H1 (cell line): ENCODE data around the gene NR4A3. TPM values are rescaled to one million over a fixed set of nuclear protein-coding genes. Genes with fewer than 3 reads are reported as not detected.

Source experiments
- EZH2 ChIP-seq: fragments of 200-600 bp; sonication (generic); IDR thresholded peaks from 2 replicates; pipeline ENCODE4 v1.7.1; 2012; ENCODE audit warnings: low read depth, mild to moderate bottlenecking, moderate library complexity, low read length, inconsistent platforms; ENCODE audit not compliant: severe bottlenecking
- NANOG ChIP-seq: IDR thresholded peaks from 2 replicates; pipeline ENCODE4 v1.6.1; 2011; ENCODE audit warnings: low read length, low read depth, mild to moderate bottlenecking, inconsistent platforms; ENCODE audit not compliant: insufficient read depth, poor library complexity, severe bottlenecking
- polyA plus RNA-seq, 7 experiments: library from polyadenylated mRNA; depleted of rRNA in 3 of 7; stranded (reverse) in 5 of 7; unstranded in 2 of 7; fragments of >200 nt in 5 of 7; fragments of 200-250 nt in 2 of 7; gene quantifications; 1 replicate in 5 of 7; 2 replicates in 1 of 7; 4 replicates in 1 of 7; pipeline versions ENCODE4 v1.2.1 to v1.2.3, GENCODE V29; 2011 to 2013; ENCODE audit warnings: missing spikeins in 2 of 7, mixed read lengths in 2 of 7
- total RNA-seq: library from RNA; stranded (reverse); fragmentation: NEBNext Ultra II Directional; extraction: Animal tissue kit (Norgen Biotek cat#: 25700); gene quantifications from 2 replicates; pipeline ENCODE4 v1.2.1, GENCODE V29; 2021
- TF ChIP-seq, protein P1 (sequence below): IDR thresholded peaks from 2 replicates; pipeline ENCODE4 v1.6.1; 2012; ENCODE audit warnings: low read length, inconsistent platforms
- TF ChIP-seq, protein P2 (sequence below): IDR thresholded peaks from 2 replicates; pipeline ENCODE4 v1.6.1; 2011; ENCODE audit warnings: low read length, improper control_type of control experiment

Gene NR4A3
- total and polyA plus RNA-seq, 2 of the 8 experiments (the other 6 are each of a cell fraction or from before 2014, with no cell fraction given): 0.05 to 0.30 TPM

- TF ChIP-seq, protein P1, sequence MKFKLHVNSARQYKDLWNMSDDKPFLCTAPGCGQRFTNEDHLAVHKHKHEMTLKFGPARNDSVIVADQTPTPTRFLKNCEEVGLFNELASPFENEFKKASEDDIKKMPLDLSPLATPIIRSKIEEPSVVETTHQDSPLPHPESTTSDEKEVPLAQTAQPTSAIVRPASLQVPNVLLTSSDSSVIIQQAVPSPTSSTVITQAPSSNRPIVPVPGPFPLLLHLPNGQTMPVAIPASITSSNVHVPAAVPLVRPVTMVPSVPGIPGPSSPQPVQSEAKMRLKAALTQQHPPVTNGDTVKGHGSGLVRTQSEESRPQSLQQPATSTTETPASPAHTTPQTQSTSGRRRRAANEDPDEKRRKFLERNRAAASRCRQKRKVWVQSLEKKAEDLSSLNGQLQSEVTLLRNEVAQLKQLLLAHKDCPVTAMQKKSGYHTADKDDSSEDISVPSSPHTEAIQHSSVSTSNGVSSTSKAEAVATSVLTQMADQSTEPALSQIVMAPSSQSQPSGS: no peak
- no peak for TF ChIP-seq NANOG
- TF ChIP-seq EZH2: no peak
- TF ChIP-seq, protein P2, sequence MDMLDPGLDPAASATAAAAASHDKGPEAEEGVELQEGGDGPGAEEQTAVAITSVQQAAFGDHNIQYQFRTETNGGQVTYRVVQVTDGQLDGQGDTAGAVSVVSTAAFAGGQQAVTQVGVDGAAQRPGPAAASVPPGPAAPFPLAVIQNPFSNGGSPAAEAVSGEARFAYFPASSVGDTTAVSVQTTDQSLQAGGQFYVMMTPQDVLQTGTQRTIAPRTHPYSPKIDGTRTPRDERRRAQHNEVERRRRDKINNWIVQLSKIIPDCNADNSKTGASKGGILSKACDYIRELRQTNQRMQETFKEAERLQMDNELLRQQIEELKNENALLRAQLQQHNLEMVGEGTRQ: no peak
- TF ChIP-seq, all 59 proteins: peak for 0
Observed at GRCh38 chr9:99878651-99879050, 57.0 kb downstream of the NR4A3 start (continued).
